ENCODE data around the gene ENDOG. TPM values are rescaled to one million over a fixed set of nuclear protein-coding genes. Genes with fewer than 3 reads are reported as not detected.
"Not testable (repeated sequence)": the region's sequence is repeated elsewhere in the genome, so short reads cannot be mapped to it uniquely, and the experiment has no call there.

Gene ENDOG
- total RNA-seq, 4 donors from 2014 or later: 14.1 to 29.9 (median 20.3) TPM

DNA sequence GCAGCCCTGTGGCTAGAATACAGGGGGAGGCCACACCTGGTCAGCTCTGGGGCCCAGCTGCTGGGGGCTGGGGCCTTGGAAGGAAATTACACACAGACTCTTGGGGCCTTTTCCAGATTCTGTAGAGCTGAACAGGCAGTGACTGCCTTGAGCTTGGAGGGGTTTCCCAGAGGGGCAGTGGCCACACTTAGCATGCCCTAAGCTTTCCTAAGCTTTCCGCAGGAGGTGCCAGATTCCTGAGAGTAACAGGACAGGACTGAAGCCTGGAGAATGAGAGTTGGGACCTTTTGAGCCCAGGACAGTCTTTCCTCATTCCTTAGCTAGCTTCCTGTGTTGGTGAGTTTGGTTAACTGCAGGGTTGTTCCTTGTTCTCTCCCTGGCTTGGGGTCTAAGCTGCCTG, 29.9 kb upstream of the ENDOG start:
- ATAC-seq (ENCODE audit: low FRiP score) (no peak), DNase-seq (ENCODE audit: low spot score) (no peak)
- TF ChIP-seq, protein P1, sequence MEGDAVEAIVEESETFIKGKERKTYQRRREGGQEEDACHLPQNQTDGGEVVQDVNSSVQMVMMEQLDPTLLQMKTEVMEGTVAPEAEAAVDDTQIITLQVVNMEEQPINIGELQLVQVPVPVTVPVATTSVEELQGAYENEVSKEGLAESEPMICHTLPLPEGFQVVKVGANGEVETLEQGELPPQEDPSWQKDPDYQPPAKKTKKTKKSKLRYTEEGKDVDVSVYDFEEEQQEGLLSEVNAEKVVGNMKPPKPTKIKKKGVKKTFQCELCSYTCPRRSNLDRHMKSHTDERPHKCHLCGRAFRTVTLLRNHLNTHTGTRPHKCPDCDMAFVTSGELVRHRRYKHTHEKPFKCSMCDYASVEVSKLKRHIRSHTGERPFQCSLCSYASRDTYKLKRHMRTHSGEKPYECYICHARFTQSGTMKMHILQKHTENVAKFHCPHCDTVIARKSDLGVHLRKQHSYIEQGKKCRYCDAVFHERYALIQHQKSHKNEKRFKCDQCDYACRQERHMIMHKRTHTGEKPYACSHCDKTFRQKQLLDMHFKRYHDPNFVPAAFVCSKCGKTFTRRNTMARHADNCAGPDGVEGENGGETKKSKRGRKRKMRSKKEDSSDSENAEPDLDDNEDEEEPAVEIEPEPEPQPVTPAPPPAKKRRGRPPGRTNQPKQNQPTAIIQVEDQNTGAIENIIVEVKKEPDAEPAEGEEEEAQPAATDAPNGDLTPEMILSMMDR (IDR thresholded peaks at IDR 0.05): no peak

GRCh38 chr9:128790536-128790935, 27.8 kb upstream of the ENDOG start:
- DNase-seq (ENCODE audit: low spot score) (no peak), ATAC-seq (ENCODE audit: low FRiP score) (no peak)
- TF ChIP-seq, protein P1 (IDR thresholded peaks at IDR 0.05): no peak

DNA sequence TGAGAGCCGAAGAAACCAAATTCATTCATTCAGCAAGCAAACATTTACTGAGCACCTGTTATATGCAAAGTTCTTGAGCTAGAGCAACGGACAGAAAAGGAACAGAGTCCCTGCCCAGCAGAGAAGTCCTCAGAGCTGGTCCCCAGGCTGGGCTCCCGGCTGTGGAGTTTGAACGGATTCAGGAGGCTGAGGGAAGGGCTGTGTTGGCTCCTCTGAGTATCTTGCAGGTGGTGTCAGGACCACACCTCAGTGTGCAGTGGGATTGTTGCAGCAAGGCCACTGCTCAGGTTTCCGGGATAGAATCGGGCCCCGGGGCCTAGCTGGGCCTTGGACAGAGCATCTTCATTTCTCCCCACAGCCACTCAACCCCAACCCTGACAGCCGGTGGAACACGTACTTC, 26.2 kb upstream of the ENDOG start:
- TF ChIP-seq, protein P1 (IDR thresholded peaks at IDR 0.05): no peak
- DNase-seq (ENCODE audit: low spot score) (no peak), ATAC-seq (ENCODE audit: low FRiP score) (no peak)

GRCh38 chr9:128792978-128793686, 25.2 kb upstream of the ENDOG start:
- DNase-seq (ENCODE audit: low spot score): no peak
- TF ChIP-seq, protein P1 (IDR thresholded peaks at IDR 0.05): no peak
- ATAC-seq (ENCODE audit: low FRiP score): no peak

- ATAC-seq (ENCODE audit: low FRiP score); DNase-seq (ENCODE audit: low spot score): not testable (repeated sequence)
Observed at GRCh38 chr9:128794961-128795360, 23.3 kb upstream of the ENDOG start.

DNA sequence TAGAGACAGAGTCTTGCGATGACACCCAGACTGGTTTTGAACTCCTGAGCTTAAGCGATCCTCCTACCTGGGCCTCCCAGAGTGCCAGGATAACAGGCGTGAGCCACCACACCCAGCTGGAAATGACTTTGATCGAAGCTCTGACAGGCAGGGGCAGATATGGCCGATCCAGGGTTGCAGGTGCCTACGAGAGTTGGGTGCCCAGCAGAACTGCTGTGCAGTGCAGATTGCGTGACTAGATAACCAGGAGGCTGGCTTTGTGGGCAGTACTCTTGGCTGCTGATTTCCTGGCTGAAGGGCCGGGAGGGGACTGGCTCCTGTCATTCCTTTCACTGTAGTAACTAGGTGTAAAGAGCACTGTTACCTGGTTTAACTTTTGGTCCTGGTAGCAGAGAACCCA, 19.4 kb upstream of the ENDOG start:
- TF ChIP-seq, protein P1 (IDR thresholded peaks at IDR 0.05): no peak
- DNase-seq (ENCODE audit: low spot score) (no peak), ATAC-seq (ENCODE audit: low FRiP score) (no peak)

DNA sequence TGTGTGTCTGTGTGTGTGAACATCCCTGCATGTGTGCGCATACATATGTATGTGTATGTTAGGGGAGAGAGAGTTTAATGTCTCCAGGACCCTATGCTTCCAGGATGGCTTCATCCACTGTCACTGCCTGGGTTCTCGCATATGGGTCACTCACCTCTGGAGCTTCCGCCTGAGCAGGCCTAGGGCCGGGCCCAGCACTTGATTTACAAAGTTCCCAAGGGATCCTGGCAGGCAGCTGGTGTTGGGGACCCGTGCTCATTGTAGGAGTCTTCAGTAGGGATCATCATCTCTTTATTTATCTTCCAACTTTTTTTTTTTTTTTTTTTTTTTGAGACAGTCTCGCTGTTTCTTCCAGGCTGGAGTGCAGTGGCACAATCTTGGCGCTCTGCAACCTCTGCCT, 18.2 kb upstream of the ENDOG start:
- ATAC-seq (ENCODE audit: low FRiP score) (no peak), DNase-seq (ENCODE audit: low spot score) (no peak)
- TF ChIP-seq, protein P1 (IDR thresholded peaks at IDR 0.05): no peak
